Prostate gland (tissue), 2 donors: Measurements from ENCODE around the gene PIGW. TPM values are rescaled to one million over a fixed set of nuclear protein-coding genes. Genes with fewer than 3 reads are reported as not detected.

Source experiments
- DNase-seq: peaks from one replicate; pipeline ENCODE4 v3.0.0-alpha.2; 2019; ENCODE audit warnings: low spot score
- H3K27ac ChIP-seq, 2 donors: fragments of 200-600 bp; sonication (generic); 2 replicates each; pipeline ENCODE4 v1.5.1; 2017 to 2019
- H3K27me3 ChIP-seq: fragments of 200-600 bp; sonication (generic); replicated peaks from 2 replicates; pipeline ENCODE4 v1.5.1; 2019; ENCODE audit not compliant: insufficient read depth
- H3K36me3 ChIP-seq, 2 donors: fragments of 200-600 bp; sonication (generic); 1 replicate in 1 of 2; 2 replicates in 1 of 2; pipeline versions ENCODE4 v1.5.1 to v1.8.1; 2017 to 2019
- H3K4me1 ChIP-seq: fragments of 200-600 bp; sonication (generic); replicated peaks from 2 replicates; pipeline ENCODE4 v1.5.1; 2019
- H3K4me3 ChIP-seq, 2 donors: fragments of 200-600 bp; sonication (generic); 2 replicates each; pipeline ENCODE4 v1.5.1; 2017 to 2019
- H3K9me3 ChIP-seq: fragments of 200-600 bp; sonication (generic); 2 replicates; pipeline ENCODE4 v1.5.1; 2017
- CTCF ChIP-seq, 4 experiments: fragments of 200-600 bp in 2 of 4; fragments of 450-650 bp in 2 of 4; sonication (generic) in 2 of 4; IDR thresholded peaks; 1 replicate in 3 of 4; 2 replicates in 1 of 4; pipeline ENCODE4 v1.5.1; 2016 to 2019; ENCODE audit warnings: antibody characterized with exemption in 4 of 4, mild to moderate bottlenecking in 2 of 4, moderate library complexity in 2 of 4
- POLR2A ChIP-seq: fragments of 450-650 bp; IDR thresholded peaks from one replicate; pipeline ENCODE4 v1.6.1; 2016; ENCODE audit warnings: antibody characterized with exemption, mild to moderate bottlenecking
- POLR2AphosphoS5 ChIP-seq: sonication (generic); formaldehyde crosslinking; IDR thresholded peaks from one replicate; pipeline ENCODE4 v1.6.1; 2017; ENCODE audit warnings: antibody characterized with exemption
- WGBS: methylation state at CpG from one replicate; pipeline ENCODE4 v1.1.5; 2018; 5-methylcytosine and 5-hydroxymethylcytosine counted together
- intact Hi-C: fragments of 100-400 bp; cut with DNase I; formaldehyde crosslinking; loops from one replicate; pipeline ENCODE4 v1.14.2; 2022
- total RNA-seq, 2 donors: library from RNA; depleted of rRNA; stranded (reverse); fragments of >200 nt; gene quantifications; one replicate each; pipeline ENCODE4 v1.1.0, GENCODE V29; 2016

Gene PIGW
- total RNA-seq, 2 donors from 2014 or later: 6.4 to 7.1 TPM

- H3K27me3 ChIP-seq: no peaks in the 10 kb centered on the region
- peak; percentile 89 for DNase-seq
- intact Hi-C loops: no loop called here
- under 1% methylated on average over 53 of the region's 71 CpGs for WGBS
- peak; percentile 86 for TF ChIP-seq POLR2A
- no peak for TF ChIP-seq CTCF (IDR thresholded peaks at IDR 0.05)
- peak; percentile 76 for TF ChIP-seq POLR2AphosphoS5
- peak within 1 kb of the TSS; percentile 100 for H3K27ac ChIP-seq
- peak within 1 kb of the TSS; percentile 99 to 100 for H3K4me3 ChIP-seq
- no peaks in the 10 kb centered on the region for H3K9me3 ChIP-seq
- H3K36me3 ChIP-seq: no peaks in the 10 kb centered on the region
- peaks cover 10% of the 10 kb centered on the region for H3K4me1 ChIP-seq
Measured at GRCh38 chr17:36544307-36545076, 9.7 kb downstream of the PIGW start, which contains the start of gene GGNBP2. Gene GGNBP2 (plus strand): TSS chr17:36544919. CDS start chr17:36545725, 806 bp downstream.

GRCh38 chr17:36545077-36545464 lies 10.3 kb downstream of the PIGW start:
- Histone ChIP-seq H3K9me3 (no peaks in the 10 kb centered on the region), H3K36me3 (no peaks in the 10 kb centered on the region), H3K4me3 (peak overlapping the region; percentile 99 to 100), H3K4me1 (peaks cover 10% of the 10 kb centered on the region), H3K27me3 (no peaks in the 10 kb centered on the region), H3K27ac (peak overlapping the region; percentile 100)
- under 1% methylated on average over 27 of the region's 38 CpGs for WGBS
- DNase-seq: no peak
- TF ChIP-seq CTCF (IDR thresholded peaks at IDR 0.05) (no peak), POLR2AphosphoS5 (no peak), POLR2A (no peak)
- intact Hi-C loops: no loop called here

GRCh38 chr17:36545465-36546417 lies 11.0 kb downstream of the PIGW start:
- intact Hi-C loops: no loop called here
- Histone ChIP-seq H3K9me3 (no peaks in the 10 kb centered on the region), H3K27ac (peak overlapping the region; percentile 100), H3K27me3 (no peaks in the 10 kb centered on the region), H3K4me3 (peak overlapping the region; percentile 99 to 100), H3K36me3 (no peaks in the 10 kb centered on the region), H3K4me1 (peaks cover 10% of the 10 kb centered on the region)
- TF ChIP-seq CTCF (IDR thresholded peaks at IDR 0.05): peak in 2 of 4 experiments; percentile 41 to 42
- TF ChIP-seq POLR2A: peak; percentile 84
- peak; percentile 85 for TF ChIP-seq POLR2AphosphoS5
- peak; percentile 96 for DNase-seq
- whole genome bisulfite sequencing: under 1% methylated on average over 59 of the region's 60 CpGs

- H3K4me3 ChIP-seq: peak overlapping the region; percentile 99 to 100
- no peak for DNase-seq
- H3K4me1 ChIP-seq: peaks cover 10% of the 10 kb centered on the region
- peak overlapping the region; percentile 100 for H3K27ac ChIP-seq
- H3K36me3 ChIP-seq: no peaks in the 10 kb centered on the region
- intact Hi-C loops: no loop called here
- H3K27me3 ChIP-seq: no peaks in the 10 kb centered on the region
- H3K9me3 ChIP-seq: no peaks in the 10 kb centered on the region
- WGBS: 18% methylated on average over 7 of the region's 7 CpGs
- TF ChIP-seq POLR2A: no peak
- TF ChIP-seq POLR2AphosphoS5: no peak
- no peak for TF ChIP-seq CTCF (IDR thresholded peaks at IDR 0.05)
Measured at GRCh38 chr17:36546418-36547093, 11.8 kb downstream of the PIGW start.
